Stimulated activated CD8-positive, alpha-beta memory T cell treated with anti-CD3 and anti-CD28 coated beads, Interleukin-4, amount 100 ng/mL, for 48 hours (primary cell): Measurements from ENCODE around the gene NDUFAF8.
A peak's percentile ranks its signal among the peaks of the same experiment; 100 is the strongest.

Experiments used
- DNase-seq: peaks from one replicate; pipeline ENCODE4 v3.0.0-alpha.2; 2020

NDUFAF8 gene

GRCh38 chr17:81240761-81241160 is 1.6 kb downstream of the NDUFAF8 start:
- no peak for DNase-seq

- no peak for DNase-seq
These were observed 2.1 kb downstream of the NDUFAF8 start for GRCh38 chr17:81241203-81241602.

DNA sequence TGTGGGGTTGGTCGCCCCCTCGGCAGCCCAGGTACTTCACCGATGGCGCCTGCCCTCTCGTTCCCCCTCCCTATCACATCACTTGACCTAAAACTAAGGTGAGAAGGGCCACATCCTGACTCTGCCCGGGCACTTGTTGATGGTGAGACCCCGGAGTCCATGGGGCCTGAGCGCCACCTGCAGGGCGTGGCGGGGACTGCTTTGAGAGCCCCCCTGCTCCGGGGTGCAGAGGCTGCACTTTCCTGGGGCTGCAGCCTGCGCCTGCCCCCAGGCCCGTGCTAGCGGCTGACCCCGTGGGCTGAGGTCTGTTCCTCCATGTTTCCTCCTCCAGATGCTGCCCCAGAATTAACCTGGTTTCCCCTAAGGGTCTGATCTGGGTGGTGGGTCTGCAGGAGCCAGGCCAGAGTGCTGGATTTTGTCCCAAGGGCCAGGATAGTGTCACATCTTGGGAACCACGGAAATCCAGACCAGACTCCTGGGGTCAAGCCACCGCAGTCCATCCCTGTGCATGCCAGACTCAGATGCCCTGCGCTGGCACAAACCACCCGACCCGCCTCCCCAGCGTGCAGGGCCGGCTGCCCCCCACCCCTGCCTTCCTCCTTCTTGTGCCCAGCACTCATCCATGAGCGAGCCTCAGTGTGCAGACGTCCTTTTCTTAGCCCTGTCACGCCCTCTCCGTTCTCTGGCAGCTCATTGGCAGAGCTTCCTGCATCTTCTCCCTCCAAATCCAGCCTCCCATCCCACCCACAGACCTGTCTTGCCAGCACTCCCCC is 2.7 kb downstream of the NDUFAF8 start:
- peak; percentile 88 for DNase-seq

DNA sequence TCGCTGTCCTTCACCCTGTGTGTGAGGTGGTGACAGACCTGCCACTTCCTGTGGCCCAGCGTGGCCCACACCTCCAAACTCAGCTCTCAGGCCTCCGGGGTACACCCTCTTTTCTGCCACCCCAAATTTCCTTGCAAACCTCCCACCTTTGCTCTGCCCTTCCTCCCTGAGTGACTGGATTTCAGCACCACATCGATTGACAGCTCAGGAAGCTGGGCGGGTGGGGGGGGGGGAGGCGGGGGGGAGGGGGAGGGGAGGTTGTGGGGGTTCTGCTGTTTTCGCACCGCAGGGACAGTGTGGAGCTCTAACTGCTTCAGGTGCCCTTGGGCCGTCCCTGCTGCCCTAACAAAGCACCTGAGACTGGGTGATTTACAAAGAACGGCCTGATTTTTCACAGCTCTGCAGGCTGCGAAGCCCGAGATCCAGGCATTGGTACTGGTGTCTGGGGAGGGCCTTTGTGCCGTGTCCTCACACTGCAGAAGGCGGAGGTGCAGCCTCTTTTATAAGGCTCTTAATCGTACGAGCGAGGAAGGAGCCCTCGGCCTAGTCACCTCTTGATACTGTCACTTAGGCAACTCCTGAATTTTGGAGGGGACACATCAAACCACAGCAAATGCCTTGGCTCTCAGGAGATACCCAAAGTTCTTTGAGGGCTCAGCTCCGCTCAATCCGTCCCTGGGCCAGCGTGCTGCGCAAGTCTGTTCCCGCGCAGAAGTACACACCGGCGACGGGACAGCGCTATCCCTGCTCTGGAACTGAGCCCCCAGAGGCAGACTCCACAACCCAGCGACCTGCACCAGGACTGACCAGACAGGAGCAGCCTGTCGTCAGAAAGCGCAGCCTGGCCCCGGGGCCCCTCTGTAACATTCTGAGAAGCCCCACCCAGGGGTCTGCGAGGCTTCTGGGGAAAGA is 3.6 kb downstream of the NDUFAF8 start:
- no peak for DNase-seq

GRCh38 chr17:81243333-81243664 is 4.2 kb downstream of the NDUFAF8 start:
- DNase-seq: no peak

- DNase-seq: no peak
These were observed 5.4 kb downstream of the NDUFAF8 start for GRCh38 chr17:81244358-81245023.

- DNase-seq: no peak
These were observed 6.0 kb downstream of the NDUFAF8 start for GRCh38 chr17:81245024-81245664.

- no peak for DNase-seq
These were observed 6.7 kb downstream of the NDUFAF8 start for GRCh38 chr17:81245665-81246342.

DNA sequence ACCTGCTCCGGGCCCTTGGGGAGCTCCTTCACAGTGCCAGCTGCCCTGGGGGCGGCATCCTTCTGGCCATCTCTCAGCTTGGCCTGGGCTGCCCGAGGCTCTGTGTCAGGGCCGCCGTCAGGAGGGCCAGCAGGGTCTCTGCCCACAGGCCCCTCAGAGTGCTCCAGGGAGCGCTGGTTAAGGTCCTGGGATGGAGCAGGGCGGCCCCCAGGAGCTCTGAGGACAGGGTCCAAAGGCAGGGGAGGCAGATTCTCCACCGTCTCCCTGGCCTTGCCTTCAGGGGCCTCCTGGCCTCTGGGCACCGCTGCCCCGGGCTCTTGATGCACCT is 7.2 kb downstream of the NDUFAF8 start:
- DNase-seq: no peak

DNA sequence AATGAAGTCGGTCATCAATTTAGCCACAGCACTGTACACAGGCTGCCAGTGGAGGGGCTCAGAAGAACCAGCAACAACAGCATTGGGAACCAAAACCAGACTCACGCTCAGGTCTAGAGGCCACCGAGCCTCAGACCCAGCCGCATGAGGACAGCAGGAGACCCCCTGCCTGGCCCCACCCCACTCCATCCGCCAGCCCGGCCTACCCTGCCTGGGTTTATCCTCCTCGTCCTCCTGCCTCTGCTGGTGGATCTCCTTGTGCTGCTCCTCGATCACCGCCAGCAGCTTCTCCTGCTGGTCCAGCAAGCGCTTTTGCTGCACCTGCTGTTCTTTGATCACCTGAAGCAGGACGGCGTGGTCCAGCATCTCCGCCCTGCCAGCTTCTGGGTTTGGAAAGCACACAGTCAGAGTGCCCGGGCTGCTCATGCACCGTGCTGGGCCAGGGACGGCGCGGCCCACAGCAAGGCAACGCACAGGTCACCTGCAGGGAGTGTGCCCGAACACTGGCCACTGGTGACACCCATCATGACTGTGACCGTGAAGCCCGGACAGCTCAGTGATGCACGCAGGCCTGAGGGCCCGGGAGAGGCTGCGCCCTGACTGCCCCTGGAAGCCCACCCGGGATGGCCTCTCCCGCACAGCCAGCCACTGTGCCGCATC is 7.7 kb downstream of the NDUFAF8 start:
- DNase-seq: no peak

GRCh38 chr17:81247339-81247990 is 8.3 kb downstream of the NDUFAF8 start:
- DNase-seq: no peak

- DNase-seq: no peak
These were observed 9.5 kb downstream of the NDUFAF8 start for GRCh38 chr17:81248649-81249048.

DNA sequence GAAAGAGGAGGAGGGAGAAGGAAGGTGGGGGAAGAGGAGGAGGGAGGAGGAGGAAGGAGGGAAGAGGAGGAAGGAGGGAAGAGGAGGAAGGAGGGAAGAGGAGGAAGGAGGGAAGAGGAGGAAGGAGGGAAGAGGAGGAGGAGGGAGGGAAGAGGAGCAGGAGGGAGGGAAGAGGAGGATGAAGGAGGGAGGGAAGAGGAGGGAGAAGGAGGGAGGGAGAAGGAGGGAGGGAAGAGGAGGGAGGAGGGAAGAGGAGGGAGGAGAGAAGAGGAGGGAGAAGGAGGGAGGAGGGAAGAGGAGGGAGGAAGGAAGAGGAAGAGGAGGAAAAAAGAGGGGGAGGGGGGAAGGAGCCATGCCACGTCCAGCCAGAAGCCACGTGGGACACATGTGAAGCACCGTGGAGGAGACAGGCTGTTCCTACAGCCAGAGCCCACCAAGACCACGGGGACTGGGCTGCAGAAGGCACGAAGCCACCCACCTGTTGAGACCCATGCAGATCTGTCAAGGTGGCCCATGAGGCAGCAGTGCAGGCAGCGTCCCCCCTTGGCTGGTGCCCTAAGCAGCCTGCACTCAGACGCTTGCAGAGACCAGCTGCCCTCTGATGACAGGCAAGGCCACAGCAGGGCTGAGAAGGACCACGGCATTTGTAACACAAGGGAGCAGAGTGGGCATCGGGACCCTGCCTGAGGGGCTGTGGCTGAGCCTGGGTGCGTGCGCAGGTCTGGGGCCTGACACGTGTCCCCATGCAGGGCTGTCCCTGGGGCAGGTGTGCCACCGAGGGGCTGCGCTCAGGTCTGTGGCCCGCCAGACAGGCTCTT is 10.3 kb downstream of the NDUFAF8 start:
- no peak for DNase-seq

GRCh38 chr17:81250286-81251093 is 11.4 kb downstream of the NDUFAF8 start:
- DNase-seq: no peak

DNA sequence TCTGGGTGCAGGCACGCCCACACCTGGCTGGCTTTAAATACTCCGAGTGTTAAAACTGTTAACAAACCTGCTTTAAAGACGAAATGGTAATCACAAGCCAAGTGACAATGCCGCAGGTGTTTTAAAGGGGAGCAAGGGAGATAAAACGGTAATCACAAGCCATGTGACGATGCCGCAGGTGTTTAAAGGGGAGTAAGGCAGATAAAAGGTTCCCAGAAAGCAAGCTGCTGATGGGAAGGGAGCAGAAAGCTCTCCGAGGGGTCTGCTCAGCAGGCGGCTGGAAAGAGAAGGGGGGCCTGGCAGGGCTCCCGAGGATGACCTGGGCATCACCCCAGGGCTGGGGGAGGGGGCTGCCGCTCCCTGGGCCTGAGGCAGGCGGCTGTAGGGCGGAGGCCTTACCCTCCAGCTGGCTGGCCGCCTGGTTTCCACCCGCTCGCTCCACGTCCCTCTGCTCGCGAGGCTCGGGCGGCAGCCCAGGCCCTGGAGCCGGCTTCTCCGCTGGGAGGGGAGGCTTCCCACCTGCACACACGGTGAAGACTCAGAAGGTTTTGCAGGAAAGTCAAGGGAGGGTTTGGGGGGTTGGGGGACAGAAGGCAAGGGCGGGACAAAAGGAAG is 12.1 kb downstream of the NDUFAF8 start:
- DNase-seq: no peak

DNA sequence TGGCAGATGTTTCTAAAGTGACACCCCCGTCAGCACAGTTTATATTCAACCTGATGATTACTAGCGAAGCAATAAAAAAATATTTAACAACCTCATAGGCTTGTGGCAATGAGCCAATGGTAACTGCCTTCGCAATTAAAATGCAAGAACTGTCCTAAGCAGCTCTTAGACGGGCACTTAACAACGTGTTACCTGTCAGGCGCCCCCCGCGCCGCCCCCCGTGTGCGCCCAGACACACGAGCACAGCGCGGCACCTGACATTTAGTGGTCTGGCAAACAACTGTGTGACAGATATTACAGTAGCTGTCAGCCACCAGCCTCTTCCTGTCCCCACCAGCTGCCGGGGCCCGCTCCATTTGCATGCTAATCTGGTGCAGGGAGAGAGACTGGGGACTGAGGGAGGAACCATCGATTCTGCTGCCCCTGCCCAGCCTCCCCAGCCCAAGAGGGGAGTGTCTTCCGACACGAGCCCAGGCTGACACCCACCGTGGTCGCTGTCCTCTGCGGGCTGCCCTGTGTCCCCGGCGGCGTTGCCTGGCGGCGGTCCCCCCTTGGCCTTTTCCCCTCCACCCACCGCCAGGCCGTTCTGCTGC is 12.7 kb downstream of the NDUFAF8 start:
- DNase-seq: no peak

- no peak for DNase-seq
These were observed 13.3 kb downstream of the NDUFAF8 start for GRCh38 chr17:81252326-81252986.

GRCh38 chr17:81252987-81253329 is 13.8 kb downstream of the NDUFAF8 start:
- DNase-seq: no peak
